ENCODE data around the gene HHIPL1.

DNA sequence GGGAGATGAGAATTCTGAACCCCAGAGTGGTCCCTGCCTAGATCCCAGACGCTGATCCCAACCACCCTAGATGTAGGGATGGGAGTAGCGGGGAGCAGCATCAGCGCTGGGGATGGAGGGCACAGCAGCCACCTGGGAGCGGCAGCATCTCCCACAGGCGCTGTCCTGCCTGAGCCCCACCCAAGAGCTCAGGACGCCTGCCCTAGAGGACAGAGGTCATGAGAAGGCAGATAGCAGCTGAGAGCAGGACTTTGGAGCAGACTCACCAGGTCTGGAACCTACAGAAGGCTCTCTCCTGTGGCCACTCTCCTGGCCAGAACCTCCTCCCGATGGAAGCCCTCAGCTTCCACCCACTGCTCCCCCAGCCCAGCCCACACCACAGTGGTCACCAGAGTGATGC lies 48.2 kb upstream of the HHIPL1 start:
- TF ChIP-seq POLR2A (IDR thresholded peaks at IDR 0.05; ENCODE audit: low read length) (no peak), GATA1 (IDR thresholded peaks at IDR 0.05; ENCODE audit: low read depth, low read length) (no peak)

Measured in erythroblast (primary cell).